Measurements from ENCODE around the gene MAP2K7.

- TF ChIP-seq CTCF (IDR thresholded peaks at IDR 0.05; ENCODE audit: insufficient read depth, low read length) (peak; percentile 65), POLR2AphosphoS5 (IDR thresholded peaks at IDR 0.05; ENCODE audit: low read depth) (peak; percentile 88), REST (IDR thresholded peaks at IDR 0.05; ENCODE audit: insufficient replicate concordance, low read depth) (no peak), GABPA (IDR thresholded peaks at IDR 0.05; ENCODE audit: low read depth) (no peak)
Observed at GRCh38 chr19:7903244-7904073, at the start of gene MAP2K7.
